GM18519 (cell line): ENCODE data around the gene PPT1.
"Not testable (repeated sequence)": the region's sequence is repeated elsewhere in the genome, so short reads cannot be mapped to it uniquely, and the experiment has no call there.

ENCODE experiments used
- ATAC-seq: cut with Tn5 transposase; IDR thresholded peaks from one replicate; pipeline ENCODE4 v1.9.1; 2021; ENCODE audit warnings: mild to moderate bottlenecking, moderate library complexity; ENCODE audit not compliant: unreplicated experiment, low FRiP score

The PPT1 gene

DNA sequence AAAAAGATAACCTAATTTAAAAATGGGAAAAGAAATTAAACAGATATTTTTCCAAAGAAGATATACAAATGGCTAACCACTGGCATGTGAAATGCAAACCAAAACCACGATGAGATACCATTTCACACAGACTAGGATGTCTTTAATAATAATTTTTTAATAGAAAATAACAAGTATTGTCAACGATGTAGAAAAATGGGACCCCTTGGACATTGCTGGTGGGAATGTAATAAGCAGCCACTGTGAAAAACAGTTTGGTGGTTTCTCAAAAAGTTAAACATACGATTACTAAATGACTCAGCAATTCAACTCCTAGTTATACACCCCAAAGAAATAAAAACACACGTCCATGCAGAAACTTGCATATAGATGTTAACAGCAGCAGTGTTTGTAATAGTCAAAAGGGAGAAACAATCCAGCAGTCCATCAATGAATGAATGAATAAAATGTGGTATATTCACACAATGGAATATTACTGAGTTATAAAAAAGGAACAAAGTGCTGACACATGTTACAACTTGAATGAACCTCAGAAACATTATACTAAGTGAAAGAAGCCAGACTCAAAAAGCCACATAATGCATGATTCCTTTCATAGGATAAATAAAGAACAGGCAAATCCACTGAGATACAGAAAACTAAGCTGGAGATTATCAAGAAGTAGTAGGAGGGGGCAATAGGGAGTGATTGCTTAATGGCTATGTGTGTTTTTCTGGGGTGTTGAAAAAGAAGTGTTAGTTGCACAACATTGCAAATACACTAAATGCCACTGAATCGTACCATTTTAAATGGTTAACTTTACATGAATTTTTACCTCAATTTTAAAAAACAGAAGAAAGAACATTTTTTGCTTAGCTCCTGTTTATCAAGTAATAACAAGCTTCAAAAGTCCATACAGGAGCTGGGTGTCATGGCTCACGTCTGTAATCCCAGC, 4.1 kb downstream of the PPT1 start:
- no peak for ATAC-seq

DNA sequence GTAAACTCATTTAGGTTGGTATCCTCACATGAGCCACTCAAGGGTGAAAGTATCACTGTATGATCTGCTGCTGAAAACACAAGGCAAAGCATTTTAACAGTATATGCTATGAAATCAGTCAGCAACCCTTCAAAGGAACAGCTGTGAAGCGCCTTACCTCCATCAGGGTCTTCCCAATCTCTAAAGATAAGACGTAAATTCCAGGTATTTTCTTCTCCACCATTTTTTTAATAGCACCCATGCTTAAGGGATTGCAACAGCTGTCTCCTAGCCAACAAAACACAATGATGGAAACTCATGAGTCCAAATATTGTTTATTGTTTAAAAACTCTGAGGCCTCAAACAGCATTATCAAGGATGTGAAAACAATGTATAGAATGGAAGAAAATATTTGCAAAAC, 4.8 kb downstream of the PPT1 start:
- no peak for ATAC-seq

DNA sequence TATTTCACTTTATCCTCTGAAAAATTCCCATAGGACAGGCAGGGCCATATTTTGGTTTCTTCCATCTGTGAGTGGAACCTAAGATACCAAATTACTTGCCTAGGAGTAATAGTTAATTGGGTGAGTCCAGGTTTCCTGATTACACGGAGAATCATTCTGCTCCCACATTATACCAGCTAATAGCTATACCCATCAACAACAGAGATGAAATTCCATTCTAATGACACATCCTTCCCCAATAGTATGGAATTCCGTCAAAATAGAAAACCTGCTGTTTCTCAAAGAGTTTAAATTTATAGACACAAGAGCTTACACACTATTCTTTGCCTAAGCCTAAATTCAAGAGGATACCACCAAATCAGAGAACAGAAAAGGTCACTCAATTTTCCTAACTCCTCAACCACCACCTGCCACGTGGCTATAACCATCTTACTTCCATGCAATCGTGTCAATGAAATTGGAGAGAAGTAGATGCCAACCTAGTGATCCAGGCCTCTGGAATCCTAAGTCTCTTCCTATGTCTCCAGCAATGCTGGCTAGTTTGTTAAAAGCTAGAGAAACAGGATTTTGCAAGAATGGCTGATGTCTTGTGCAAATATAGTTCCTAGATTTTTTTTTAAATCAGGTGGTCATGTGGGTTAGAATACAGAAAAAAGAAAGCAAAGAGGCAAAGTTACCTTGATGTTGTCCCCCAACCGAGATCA, 6.2 kb downstream of the PPT1 start:
- ATAC-seq: no peak

DNA sequence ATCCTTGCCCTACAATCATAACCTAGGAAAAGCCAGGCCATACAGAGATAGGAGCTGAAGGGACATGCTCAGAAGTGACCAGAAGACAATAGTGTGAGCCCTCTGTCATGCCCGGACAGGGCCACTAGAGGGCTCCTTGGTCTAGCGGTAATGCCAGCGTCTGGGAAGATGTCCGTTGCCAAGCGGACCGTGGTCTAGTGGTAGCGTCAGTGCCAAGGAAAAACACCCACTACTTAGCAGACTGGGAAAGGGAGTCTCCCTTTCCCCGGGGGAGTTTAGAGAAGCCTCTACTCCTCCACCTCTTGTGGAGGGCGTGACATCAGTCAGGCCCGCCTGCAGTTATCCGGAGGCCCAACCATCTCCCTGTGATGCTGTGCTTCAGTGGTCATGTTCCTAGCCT, 12.3 kb downstream of the PPT1 start:
- ATAC-seq: not testable (repeated sequence)

DNA sequence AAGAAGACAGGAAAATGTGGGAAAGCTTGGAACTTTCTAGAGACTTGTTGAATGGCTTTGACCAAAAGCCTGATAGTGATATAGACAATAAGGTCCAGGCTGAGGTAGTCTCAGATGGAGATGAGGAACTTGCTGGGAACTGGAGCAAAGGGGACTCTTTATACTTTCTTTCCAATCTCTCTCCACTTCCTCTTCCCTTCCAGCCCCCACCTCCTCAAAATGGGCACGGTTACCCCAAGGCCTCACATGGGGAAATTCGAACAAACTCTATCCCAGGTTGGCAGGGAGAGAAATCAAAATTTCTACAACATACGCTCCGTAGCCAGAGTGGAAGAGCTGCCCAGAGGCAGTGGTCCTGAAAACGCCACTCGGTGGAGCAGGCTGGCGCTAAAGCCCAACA, 15.2 kb downstream of the PPT1 start:
- ATAC-seq: no peak

DNA sequence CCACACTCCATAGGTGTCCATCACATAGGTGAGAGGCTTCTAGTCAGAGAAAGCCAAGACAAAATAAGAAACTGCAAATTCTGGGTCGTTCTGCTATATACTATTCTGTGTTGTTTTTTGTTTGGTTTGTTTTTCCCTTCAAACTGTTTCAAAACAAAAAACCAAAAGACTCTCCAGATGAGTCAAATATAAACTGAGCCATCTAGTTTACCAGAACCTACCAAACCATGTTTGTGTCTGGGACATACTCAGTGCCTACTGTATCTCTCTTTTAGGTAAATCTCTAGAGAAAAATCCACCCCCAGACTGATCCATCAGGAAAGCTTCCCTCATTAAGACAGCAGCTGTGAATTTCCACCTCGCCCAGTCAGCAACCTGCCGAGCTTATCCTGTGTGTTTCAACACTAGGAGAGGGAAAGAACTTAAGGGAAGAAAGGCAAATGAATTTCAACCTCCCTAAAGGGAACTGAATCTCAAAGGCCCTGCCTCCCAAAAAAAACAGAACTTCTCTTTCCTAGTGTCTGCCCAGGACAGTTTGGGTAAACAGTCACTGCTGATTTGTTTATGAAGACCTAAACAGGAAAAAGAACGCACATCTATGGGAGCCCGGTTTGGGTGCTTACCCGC, 17.2 kb downstream of the PPT1 start:
- no peak for ATAC-seq

DNA sequence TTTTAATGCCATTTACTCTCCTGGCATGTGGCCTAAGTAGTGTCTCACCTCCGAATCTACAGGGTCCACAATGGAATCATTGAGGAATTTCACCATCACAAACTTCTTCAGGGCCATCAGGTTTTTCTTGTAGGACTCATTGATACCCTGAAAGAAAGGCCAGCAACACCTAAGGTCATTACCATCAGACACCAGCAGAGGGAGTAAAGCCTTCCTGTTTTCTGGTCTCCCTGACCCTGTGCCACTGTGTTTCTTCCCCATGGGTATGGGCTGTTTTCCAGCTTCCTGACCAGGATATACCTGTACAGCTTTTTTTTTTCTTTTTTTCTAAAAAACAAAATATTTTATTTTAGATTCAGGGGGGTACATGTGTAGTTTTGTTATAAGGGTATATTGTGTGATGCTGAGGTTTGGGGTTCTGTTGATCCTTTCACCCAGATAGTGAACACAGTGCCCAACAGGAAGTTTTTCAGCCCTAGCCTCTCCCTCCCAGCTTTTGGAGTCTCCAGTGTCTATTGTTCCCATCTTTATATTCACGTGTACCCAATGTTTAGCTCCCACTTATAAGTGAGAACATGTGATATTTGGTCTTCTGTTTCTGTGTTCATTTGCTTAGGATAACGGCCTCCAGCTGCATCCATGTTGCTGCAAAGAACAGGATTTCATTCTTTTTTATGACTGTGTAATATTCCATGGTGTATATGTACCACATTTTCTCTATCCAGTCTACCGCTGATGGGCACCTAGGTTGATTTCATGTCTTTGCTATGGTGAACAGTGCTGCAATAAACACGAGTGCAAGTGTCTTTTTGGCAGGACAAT, 18.3 kb downstream of the PPT1 start:
- no peak for ATAC-seq

DNA sequence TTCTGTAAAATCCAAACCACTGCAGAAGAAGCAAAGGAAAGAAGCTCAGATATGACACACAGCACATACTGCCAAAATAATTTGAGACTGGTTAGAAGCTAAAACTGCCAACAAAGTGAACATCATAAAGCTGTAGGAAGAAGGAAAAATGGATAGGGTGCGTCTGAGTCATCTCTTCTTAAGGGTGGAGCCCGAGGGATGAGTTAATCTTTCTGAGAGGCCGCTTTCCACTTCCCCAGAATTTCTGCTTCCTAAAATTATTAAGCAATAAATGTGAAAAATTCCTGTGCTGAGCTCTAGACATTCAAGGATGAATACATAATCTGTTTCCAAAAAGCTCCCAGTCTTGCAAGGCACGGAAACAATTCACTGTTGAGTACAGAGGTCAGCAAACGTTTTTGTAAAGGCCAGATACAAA, 20.1 kb downstream of the PPT1 start:
- no peak for ATAC-seq

DNA sequence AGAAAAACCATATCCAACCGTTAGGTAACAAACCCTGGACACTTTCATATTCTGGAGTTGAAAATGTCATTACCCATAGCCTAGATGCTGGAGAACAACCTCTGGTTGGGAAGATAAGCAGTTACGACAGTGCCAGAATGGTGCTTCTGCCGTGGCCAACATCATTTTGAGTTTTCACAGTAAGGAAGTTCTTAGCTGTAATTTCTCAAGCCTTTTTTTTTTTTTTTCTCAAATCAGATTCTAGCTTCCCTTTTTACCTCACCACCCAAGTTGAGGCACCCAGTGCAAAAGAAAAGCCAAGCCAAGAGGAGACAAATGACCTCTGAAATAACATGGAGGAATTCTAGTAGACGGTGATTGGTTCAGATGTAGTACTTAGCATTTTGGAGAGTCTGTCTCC, 21.8 kb downstream of the PPT1 start:
- ATAC-seq: no peak

DNA sequence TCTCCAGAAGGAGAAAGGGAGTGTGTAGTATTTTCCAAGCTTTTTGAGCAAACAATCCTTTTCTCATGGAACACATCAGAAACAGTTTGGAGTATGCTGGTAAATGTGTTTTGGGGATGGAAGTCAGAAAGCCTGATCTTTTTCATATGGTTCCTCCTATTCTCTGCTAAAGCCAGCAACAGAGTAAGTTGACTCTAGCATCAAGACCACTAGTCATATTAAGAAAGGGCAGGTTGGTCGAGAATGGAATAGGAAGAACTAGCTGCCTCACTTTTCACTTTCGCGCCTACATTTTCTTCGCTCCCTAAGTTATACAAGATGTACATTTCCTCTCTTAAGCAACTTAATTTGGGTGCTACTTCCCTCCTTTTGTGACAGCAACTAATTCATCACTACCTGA, 24.0 kb downstream of the PPT1 start:
- ATAC-seq: no peak

DNA sequence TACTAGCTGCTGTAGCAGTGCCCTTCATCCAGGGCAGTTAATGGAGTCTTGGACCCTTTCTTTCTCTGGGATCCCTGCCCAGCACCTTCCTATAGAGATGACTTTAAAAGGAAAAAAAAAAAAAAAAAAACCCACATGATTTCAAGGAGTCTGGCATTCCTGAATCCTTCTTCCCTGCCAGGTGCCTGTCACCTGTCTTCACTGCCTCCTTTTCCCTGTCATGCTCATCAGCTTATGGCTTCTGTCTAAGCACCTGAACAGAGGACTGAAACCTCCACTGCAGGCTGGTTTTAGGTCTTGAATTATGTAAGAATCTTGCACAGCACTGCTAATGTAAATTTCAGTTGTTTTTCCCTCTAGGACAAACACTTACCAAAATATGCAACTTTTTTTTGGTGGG, 24.9 kb downstream of the PPT1 start:
- ATAC-seq: no peak

DNA sequence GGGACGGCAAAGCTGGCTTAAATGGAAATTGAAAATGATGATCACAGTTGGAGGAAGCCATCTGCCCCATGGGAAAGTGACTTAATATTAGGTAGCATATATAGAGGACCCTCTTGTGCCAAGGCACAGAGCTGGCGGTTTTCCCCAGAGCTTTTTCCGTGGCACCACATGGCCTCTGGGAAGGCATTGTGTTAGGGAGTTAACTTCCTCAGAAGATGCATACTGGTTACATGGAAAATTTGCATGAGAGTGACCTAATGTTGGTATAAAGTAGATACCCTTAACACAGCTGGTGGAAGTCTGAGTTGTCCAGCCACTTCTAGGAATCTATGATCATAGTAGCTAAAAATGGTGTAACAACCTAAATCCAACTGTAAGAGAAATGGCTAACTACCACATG, 29.2 kb downstream of the PPT1 start:
- ATAC-seq: no peak

DNA sequence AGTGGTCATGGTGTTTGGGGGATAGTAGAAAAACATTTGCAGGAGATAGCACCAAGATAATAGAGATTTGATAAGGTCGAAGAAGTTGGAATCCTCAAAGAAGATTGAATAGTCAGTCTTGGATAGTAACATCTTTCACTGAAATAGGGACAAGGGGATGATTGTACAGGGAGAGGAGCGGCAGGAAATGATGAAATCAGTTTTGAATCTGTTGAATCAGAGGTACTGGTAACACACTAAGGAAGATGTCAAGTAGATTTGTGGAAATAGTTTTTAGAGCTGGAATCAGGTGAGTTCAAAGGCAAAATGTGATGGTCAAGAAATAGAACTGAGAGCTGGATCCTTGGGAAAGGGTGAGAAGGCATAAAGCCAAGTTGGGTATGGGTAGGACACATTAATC, 30.0 kb downstream of the PPT1 start:
- no peak for ATAC-seq

DNA sequence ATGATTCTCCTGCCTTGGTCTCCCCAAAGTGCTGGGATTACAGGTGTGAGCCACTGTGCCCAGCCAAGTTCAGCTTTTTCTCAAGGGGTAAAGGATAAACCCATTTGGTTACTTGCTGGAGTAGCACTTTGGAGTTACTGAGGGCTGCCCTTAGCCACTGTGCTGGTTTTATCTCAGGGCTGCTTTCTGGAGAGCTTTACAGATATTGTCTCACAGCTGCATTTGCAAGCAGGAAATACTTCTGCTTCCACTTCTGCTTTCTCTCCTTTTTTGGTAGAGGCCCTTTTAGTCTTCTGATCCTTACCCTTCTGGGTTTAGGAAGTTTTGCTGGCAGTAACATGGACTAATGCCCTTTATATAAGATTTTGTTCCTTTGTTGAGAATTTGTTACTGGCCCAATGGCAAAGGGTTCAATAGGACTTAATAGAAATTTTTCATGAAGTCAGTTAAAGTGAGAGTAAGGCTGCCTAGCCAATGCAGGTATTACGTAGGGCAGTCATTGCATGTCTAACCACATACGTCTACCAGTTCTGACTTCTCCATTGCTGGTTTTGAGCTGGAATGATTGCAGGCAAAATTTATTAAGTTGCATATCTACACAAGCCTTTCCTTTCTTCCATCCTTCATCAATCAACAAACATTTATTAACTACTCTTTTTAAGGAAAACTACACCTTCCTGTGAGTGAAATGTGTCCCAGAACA, 32.1 kb downstream of the PPT1 start:
- ATAC-seq: peak; percentile 62

DNA sequence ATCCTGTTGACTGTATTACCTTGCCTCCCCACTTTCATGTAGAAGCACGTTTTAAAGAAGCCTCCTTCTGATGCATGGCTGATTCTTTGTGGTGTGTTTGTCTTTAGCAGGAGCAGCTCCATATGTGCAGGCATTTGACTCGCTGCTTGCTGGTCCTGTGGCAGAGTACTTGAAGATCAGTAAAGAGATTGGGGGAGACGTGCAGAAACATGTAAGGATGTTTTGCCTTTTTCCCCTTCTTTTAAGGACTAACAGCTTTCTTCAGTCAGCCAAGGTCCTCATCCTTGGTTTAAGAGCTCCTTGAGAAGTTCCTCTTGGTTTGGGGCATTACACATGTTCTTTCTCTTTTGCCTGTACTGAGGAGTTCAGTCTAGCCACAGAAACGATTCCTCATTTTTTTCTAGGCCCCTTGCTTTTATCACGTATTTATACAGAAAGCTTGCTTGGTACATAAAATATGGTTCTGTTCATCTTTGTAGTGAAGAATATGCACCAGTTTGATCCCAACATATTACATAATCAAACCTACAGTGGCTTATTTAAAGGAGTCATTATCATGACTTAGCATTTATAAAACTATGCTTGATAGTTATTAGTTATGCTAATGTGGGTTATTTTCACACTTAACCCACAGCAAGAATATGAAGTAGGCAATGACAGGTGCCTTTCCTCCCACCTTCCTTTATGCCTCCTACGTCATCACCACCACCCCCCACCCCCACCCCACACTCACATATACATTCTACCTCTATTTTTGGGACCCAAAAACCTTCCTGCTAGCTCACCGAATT, 36.9 kb downstream of the PPT1 start:
- ATAC-seq: no peak

DNA sequence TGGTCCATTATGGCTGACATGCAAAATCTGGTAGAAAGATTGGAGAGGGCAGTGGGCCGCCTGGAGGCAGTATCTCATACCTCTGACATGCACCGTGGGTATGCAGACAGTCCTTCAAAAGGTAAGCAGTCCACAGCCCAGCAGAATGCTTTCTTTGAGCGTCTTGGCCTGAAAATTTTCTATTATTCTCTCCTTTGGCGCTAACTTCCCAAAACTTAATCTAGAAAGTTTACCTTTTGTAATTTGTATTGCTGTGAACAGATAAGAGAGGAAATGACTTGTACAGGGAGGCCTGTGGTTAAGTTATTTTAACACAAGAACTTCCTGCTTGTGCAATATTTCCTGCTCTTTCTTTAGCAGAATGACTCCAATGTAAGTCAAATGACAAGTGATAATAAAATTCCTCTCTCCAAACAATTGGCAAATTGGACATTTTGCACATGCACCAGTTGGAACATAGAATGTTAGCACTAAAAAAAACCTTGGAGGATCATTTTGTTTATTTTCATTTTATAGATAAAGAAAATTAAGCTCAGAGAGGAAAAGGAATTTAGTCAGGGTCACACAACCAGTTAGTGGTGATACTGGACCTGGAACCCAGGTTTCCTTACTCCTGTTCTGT, 37.6 kb downstream of the PPT1 start:
- ATAC-seq: no peak

DNA sequence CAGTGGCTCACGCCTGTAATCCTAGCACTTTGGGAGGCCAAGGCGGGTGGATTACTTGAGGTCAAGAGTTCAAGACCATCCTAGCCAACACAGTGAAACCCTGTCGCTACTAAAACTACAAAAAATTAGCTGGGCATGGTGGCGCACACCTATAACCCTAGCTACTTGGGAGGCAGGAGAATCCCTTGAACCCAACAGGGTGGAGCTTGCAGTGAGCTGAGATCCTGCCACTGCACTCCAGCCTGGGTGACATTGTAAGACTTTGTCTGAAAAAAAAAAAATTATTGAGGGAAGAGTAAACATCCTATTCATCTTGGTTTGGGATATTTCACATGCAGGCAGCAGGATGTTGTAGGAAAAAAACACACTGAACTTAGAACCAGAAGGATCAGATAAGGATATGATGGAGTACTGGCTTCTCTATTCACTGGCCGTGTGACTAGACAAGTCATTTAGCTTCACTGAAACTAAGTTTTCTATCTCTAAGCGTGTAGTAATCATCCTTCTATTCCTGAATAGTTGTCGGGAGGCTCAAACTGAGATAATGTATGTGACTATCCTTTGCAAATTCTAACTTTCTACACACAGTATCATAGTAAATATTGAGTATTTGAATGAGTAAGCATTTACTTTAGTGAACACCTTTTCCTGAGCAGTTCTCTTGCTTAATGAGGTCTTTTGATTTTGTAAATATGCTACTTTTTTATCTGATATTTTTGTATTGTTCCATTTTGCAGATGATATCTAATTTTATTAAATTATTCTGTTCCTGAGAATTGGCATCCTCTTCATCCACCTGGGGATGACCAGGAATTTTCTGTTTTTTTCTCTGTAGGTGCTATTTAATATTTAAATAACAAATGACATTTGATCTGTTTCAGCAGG, 38.4 kb downstream of the PPT1 start:
- no peak for ATAC-seq

DNA sequence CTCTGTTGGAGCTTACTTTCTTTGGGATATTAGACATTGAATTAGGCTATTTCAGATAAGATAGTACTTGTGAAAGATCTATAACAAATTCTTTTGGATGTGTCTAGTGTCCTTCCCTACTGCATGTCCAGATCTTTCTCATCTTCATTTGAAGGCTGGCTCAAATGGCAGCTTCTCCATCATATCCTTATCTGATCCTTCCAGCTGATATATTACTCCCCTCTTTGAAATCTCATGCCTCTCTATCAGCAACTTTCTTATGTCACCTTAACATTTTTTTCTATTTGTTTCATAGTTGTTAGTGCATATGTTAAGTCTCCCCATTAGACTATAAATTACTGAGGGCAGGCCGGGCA, 39.0 kb downstream of the PPT1 start:
- no peak for ATAC-seq
